ENCODE data around the gene DMKN.
"Not testable (repeated sequence)": the region's sequence is repeated elsewhere in the genome, so short reads cannot be mapped to it uniquely, and the experiment has no call there.

DMKN gene

GRCh38 chr19:35500611-35501010 lies 12.8 kb downstream of the DMKN start:
- no peak for DNase-seq

- no peak for DNase-seq
Measured at GRCh38 chr19:35498984-35499527, 14.4 kb downstream of the DMKN start.

GRCh38 chr19:35498220-35498619 lies 15.2 kb downstream of the DMKN start:
- no peak for DNase-seq

GRCh38 chr19:35497406-35497805 lies 16.0 kb downstream of the DMKN start:
- DNase-seq, result no peak

- peak in 48 of 51 donors; percentile 1 to 70 (median 29) for DNase-seq
Measured at GRCh38 chr19:35495107-35496064, 18.1 kb downstream of the DMKN start.

- no peak for DNase-seq
Measured at GRCh38 chr19:35493971-35494370, 19.5 kb downstream of the DMKN start.

- no peak for DNase-seq
Measured at GRCh38 chr19:35491836-35492360, 21.6 kb downstream of the DMKN start.

GRCh38 chr19:35490364-35490763 lies 23.1 kb downstream of the DMKN start, which contains the start of gene KRTDAP:
Gene KRTDAP (minus strand): TSS chr19:35490464. CDS start chr19:35490442, 22 bp downstream.
- DNase-seq, result no peak

- no peak for DNase-seq
Measured at GRCh38 chr19:35488677-35489076, 24.8 kb downstream of the DMKN start.

- no peak for DNase-seq
Measured at GRCh38 chr19:35487656-35488182, 25.7 kb downstream of the DMKN start.

- no peak for DNase-seq
Measured at GRCh38 chr19:35486268-35486708, 27.2 kb downstream of the DMKN start.

- DNase-seq, result no peak
Measured at GRCh38 chr19:35484252-35485036, 29.0 kb downstream of the DMKN start.

GRCh38 chr19:35483089-35483488 lies 30.4 kb downstream of the DMKN start:
- DNase-seq, result no peak

GRCh38 chr19:35478794-35479677 lies 34.4 kb downstream of the DMKN start:
- no peak for DNase-seq

GRCh38 chr19:35476149-35476548 lies 37.3 kb downstream of the DMKN start:
- no peak for DNase-seq

GRCh38 chr19:35474594-35474993 lies 38.9 kb downstream of the DMKN start:
- DNase-seq, result not testable (repeated sequence)

GRCh38 chr19:35474104-35474503 lies 39.3 kb downstream of the DMKN start:
- DNase-seq, result no peak

GRCh38 chr19:35471946-35472345 lies 41.5 kb downstream of the DMKN start:
- DNase-seq, result no peak

GRCh38 chr19:35471075-35471474 lies 42.4 kb downstream of the DMKN start:
- not testable (repeated sequence) for DNase-seq

GRCh38 chr19:35470128-35470527 lies 43.3 kb downstream of the DMKN start:
- no peak for DNase-seq

All from hypothalamus (tissue), 51 donors.